ENCODE measurements around the gene FUNDC1. TPM values are rescaled to one million over a fixed set of nuclear protein-coding genes. Genes with fewer than 3 reads are reported as not detected.

Gene FUNDC1
- total RNA-seq, 1 experiment from 2014 or later: 19.4 TPM

GRCh38 chrX:44506678-44507077, 36.0 kb downstream of the FUNDC1 start:
- Histone ChIP-seq H3K27me3 (no peaks in the 10 kb centered on the region), H3K27ac (no peak overlapping the region), H3K36me3 (no peaks in the 10 kb centered on the region), H3K4me1 (no peaks in the 10 kb centered on the region), H3K9me3 (replicated peaks) (no peaks in the 10 kb centered on the region), H3K4me3 (no peak overlapping the region)
- DNase-seq: no peak

GRCh38 chrX:44503560-44503959, 39.1 kb downstream of the FUNDC1 start:
- Histone ChIP-seq H3K27me3 (no peaks in the 10 kb centered on the region), H3K36me3 (no peaks in the 10 kb centered on the region), H3K4me3 (no peak overlapping the region), H3K9me3 (replicated peaks) (no peaks in the 10 kb centered on the region), H3K27ac (no peak overlapping the region), H3K4me1 (no peaks in the 10 kb centered on the region)
- peak in 1 of 2 experiments; percentile 8 for DNase-seq

- Histone ChIP-seq H3K36me3 (no peaks in the 10 kb centered on the region), H3K9me3 (replicated peaks) (no peaks in the 10 kb centered on the region), H3K27ac (no peak overlapping the region), H3K4me1 (no peaks in the 10 kb centered on the region), H3K4me3 (no peak overlapping the region), H3K27me3 (no peaks in the 10 kb centered on the region)
- no peak for DNase-seq
These were observed 47.6 kb downstream of the FUNDC1 start for GRCh38 chrX:44495091-44495490.

GRCh38 chrX:44494357-44494756, 48.3 kb downstream of the FUNDC1 start:
- H3K36me3 ChIP-seq: no peaks in the 10 kb centered on the region
- no peaks in the 10 kb centered on the region for H3K4me1 ChIP-seq
- H3K27me3 ChIP-seq: no peaks in the 10 kb centered on the region
- H3K4me3 ChIP-seq: no peak overlapping the region
- no peaks in the 10 kb centered on the region for H3K9me3 ChIP-seq (replicated peaks)
- no peak for DNase-seq
- H3K27ac ChIP-seq: no peak overlapping the region

- H3K9me3 ChIP-seq (replicated peaks): no peaks in the 10 kb centered on the region
- H3K4me1 ChIP-seq: no peaks in the 10 kb centered on the region
- H3K27me3 ChIP-seq: no peaks in the 10 kb centered on the region
- H3K36me3 ChIP-seq: no peaks in the 10 kb centered on the region
- no peak overlapping the region for H3K4me3 ChIP-seq
- no peak overlapping the region for H3K27ac ChIP-seq
- DNase-seq: no peak
These were observed 53.1 kb downstream of the FUNDC1 start for GRCh38 chrX:44489515-44489914.

GRCh38 chrX:44484607-44485146, 58.0 kb downstream of the FUNDC1 start:
- no peaks in the 10 kb centered on the region for H3K9me3 ChIP-seq (replicated peaks)
- no peak for DNase-seq
- H3K27ac ChIP-seq: no peak overlapping the region
- H3K36me3 ChIP-seq: no peaks in the 10 kb centered on the region
- H3K27me3 ChIP-seq: no peaks in the 10 kb centered on the region
- no peaks in the 10 kb centered on the region for H3K4me1 ChIP-seq
- H3K4me3 ChIP-seq: no peak overlapping the region

GRCh38 chrX:44483965-44484606, 58.6 kb downstream of the FUNDC1 start:
- H3K27me3 ChIP-seq: no peaks in the 10 kb centered on the region
- no peaks in the 10 kb centered on the region for H3K4me1 ChIP-seq
- no peak overlapping the region for H3K27ac ChIP-seq
- no peak overlapping the region for H3K4me3 ChIP-seq
- H3K36me3 ChIP-seq: no peaks in the 10 kb centered on the region
- H3K9me3 ChIP-seq (replicated peaks): no peaks in the 10 kb centered on the region
- DNase-seq: no peak

- Histone ChIP-seq H3K4me3 (no peak overlapping the region), H3K27me3 (no peaks in the 10 kb centered on the region), H3K9me3 (replicated peaks) (no peaks in the 10 kb centered on the region), H3K36me3 (no peaks in the 10 kb centered on the region), H3K27ac (no peak overlapping the region), H3K4me1 (no peaks in the 10 kb centered on the region)
- no peak for DNase-seq
These were observed 60.1 kb downstream of the FUNDC1 start for GRCh38 chrX:44482575-44482974.

GRCh38 chrX:44480591-44480990, 62.1 kb downstream of the FUNDC1 start:
- H3K4me3 ChIP-seq: no peak overlapping the region
- no peak overlapping the region for H3K27ac ChIP-seq
- H3K9me3 ChIP-seq (replicated peaks): no peaks in the 10 kb centered on the region
- no peaks in the 10 kb centered on the region for H3K4me1 ChIP-seq
- no peak for DNase-seq
- H3K27me3 ChIP-seq: no peaks in the 10 kb centered on the region
- H3K36me3 ChIP-seq: no peaks in the 10 kb centered on the region

- no peaks in the 10 kb centered on the region for H3K27me3 ChIP-seq
- H3K36me3 ChIP-seq: no peaks in the 10 kb centered on the region
- H3K4me3 ChIP-seq: no peak overlapping the region
- no peaks in the 10 kb centered on the region for H3K9me3 ChIP-seq (replicated peaks)
- DNase-seq: no peak
- H3K27ac ChIP-seq: no peak overlapping the region
- no peaks in the 10 kb centered on the region for H3K4me1 ChIP-seq
These were observed 68.2 kb downstream of the FUNDC1 start for GRCh38 chrX:44474410-44474809.

Other genes with a start within 250 kb of the FUNDC1 start
- 0.04 and 0.18 TPM in 2 replicates for gene EFHC2, start 199.2 kb downstream of the FUNDC1 start, total RNA-seq (2014; rRNA removed; shearing (Covaris generic))